ENCODE data around the gene PAQR4.

Gene PAQR4

DNA sequence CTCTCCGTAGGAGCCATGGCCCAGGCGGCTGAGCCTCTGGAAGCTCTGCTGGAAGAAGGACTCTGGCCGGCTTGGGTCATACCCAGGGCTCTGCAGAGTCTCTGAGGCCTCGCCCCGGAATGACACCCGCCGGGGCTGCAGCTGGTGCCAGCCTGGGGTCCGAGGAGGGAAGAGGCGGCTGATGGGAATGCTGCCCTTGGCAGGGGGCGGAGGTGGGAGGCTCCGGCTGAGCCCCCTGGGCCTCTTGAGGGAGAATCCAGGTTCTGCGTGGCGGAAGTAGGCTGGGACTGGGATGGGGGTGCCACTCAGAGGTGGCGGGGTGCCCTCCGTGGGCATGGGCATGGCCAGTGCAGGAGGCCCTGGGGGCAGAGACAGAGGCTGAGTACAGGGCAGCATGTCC is 7.5 kb downstream of the PAQR4 start:
- TF ChIP-seq, protein P1, sequence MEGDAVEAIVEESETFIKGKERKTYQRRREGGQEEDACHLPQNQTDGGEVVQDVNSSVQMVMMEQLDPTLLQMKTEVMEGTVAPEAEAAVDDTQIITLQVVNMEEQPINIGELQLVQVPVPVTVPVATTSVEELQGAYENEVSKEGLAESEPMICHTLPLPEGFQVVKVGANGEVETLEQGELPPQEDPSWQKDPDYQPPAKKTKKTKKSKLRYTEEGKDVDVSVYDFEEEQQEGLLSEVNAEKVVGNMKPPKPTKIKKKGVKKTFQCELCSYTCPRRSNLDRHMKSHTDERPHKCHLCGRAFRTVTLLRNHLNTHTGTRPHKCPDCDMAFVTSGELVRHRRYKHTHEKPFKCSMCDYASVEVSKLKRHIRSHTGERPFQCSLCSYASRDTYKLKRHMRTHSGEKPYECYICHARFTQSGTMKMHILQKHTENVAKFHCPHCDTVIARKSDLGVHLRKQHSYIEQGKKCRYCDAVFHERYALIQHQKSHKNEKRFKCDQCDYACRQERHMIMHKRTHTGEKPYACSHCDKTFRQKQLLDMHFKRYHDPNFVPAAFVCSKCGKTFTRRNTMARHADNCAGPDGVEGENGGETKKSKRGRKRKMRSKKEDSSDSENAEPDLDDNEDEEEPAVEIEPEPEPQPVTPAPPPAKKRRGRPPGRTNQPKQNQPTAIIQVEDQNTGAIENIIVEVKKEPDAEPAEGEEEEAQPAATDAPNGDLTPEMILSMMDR (IDR thresholded peaks at IDR 0.05; ENCODE audit: extremely low read depth, missing control alignments), result no peak
- no peak for DNase-seq (ENCODE audit: low spot score)

DNA sequence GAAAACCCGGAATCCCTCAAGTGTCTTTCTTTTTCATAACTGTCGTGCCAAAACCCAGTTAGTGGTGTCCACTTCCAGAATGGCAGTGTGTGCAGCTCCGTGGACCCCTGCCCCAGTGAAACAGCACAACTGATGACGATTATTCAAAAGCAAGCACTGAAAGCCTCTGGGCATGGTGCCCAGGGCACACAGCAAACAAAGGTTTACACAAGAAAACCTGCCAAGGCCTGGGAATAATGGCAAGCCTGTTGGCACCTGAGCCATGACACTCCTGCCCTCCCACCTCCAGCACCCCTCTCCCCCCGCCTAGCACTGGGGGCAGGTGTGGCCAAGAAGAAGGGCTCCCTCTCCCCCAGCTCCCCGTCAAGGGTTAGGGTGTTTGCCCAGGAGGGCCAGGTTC is 8.3 kb downstream of the PAQR4 start:
- TF ChIP-seq, protein P1 (IDR thresholded peaks at IDR 0.05; ENCODE audit: extremely low read depth, missing control alignments), result no peak
- DNase-seq (ENCODE audit: low spot score), result no peak

DNA sequence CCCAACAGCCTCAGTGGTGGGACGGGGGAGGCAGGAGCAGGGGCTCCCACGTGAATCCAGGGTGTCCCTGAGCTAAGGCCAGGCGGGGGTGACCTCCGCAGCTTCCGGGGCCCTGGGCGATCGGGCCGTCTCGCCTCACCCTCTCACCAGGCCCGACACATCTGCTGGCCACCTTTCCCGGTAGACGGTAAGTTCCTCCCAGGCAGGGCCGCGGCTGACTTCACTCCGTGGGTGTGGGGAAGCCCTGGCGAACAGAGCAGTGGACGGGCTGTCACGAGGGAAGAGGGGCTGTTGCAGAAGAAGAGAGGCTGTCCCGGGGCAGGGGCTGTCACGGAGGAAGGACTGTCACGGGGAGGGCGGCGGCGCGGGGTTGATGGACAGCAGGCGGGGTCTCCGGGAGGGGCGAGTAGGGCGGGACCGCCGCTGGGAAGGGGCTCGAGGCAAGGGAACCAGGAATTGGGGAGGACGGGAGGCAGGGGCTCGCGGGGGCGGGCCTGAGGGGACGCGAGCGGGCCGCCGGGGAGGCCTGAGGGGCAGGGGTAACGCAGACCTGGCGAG is 10.6 kb downstream of the PAQR4 start:
- DNase-seq (ENCODE audit: low spot score), result peak; percentile 59
- TF ChIP-seq, protein P1 (IDR thresholded peaks at IDR 0.05; ENCODE audit: extremely low read depth, missing control alignments), result no peak

DNA sequence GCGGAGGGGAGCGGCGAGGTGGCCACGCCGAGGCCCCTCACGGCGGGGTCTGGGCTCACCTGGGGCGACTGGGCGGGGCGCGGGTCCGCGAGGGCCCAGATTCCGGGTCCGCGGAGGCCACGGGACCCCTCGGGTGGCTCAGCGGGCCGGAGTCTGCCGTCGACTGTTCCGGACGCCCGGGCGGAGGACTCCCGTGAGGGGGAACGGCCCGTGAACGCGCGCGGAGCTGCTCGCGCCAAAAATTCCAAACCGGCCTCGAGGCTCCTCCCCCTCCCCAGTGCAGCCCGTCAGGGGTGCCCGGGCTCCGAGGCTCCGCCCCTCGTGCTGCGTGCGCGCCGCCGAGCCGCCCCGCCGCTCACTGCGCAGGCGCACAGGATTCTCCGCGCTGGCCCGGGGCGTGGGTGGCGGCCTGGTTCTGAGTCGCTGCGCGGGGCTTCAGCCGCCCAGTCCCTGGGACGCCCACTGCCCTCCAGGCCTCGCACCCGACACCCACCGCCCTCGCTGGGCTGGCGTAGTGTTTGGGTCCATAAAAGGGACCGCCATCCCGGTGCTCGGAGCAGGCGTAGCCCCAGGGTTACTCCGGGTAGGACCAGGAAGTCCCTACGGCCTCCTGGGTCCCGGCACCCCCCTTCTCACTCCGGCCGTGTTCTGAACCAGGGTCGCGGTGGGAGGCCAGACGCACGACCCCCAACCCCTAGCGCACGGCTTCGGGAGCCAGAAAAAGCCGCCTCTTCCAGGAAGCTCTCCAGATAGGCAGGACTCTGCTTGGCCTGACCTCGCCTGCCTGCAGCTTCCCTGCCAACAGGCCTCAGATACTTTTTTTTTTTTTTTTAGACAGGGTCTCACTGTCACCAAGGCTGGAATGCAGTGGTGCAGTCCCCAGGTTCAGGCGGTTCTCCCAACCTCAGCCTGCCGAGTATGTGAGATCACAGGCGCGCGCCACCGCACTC is 11.4 kb downstream of the PAQR4 start, which contains the start of gene PKMYT1:
PKMYT1 (minus strand) TSS at position 220 of the 950 bp plus-strand sequence. CDS start 789 bp downstream, outside the sequence.
- TF ChIP-seq, protein P1 (IDR thresholded peaks at IDR 0.05; ENCODE audit: extremely low read depth, missing control alignments), result no peak
- peak; percentile 100 for DNase-seq (ENCODE audit: low spot score)

DNA sequence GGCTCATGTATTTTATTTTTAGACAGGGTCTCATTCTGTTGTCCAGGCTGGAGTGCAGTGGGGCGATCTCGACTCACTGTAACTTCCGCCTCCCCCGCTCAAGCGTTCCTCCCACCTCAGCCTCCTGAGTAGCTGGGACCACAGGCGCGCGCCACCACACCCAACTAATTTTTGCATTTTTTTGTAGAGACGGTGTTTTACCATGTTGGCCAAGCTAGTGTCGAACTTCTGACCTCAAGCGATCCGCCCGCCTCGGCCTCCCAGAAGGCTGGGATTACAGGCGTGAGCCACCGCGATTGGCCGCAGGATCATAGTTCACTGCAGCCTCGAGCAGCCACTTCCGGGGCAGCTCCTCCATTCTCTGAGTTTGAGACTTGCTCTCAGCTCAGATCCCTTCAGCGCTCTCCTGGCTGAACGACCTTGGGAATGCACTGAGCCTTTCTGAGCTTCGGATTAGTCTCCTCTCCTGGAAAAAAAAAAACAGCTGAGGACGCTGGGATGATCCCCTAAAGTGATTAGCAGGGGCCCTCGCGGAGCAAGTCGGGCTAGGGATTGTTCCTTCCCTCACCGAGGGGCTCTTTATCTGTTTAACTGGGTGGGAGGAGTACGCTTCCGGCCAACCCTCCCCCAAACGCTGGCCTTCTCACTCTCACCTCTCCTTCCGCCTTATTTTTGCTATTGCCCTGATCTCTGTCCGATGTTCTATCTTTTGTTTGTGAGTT is 12.2 kb downstream of the PAQR4 start:
- no peak for DNase-seq (ENCODE audit: low spot score)
- TF ChIP-seq, protein P1 (IDR thresholded peaks at IDR 0.05; ENCODE audit: extremely low read depth, missing control alignments), result no peak

DNA sequence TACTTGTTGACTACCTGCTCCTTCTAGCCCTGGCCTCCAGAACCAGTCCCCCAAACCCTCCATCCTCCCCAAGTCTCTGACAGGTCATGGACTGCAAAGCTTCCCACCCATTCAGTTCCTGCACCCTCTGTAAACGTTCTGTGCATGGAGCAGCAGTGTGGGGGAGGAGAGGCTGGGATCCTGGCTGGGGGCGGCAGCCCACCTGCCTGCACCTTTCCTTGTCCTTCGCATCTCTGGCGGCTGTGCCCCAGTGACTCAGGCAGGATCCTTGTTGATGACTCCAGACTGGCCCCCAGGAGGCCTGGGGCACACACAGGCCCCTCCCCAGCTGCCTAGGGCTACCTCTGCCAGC is 12.7 kb downstream of the PAQR4 start:
- DNase-seq (ENCODE audit: low spot score), result no peak
- TF ChIP-seq, protein P1 (IDR thresholded peaks at IDR 0.05; ENCODE audit: extremely low read depth, missing control alignments), result no peak

DNA sequence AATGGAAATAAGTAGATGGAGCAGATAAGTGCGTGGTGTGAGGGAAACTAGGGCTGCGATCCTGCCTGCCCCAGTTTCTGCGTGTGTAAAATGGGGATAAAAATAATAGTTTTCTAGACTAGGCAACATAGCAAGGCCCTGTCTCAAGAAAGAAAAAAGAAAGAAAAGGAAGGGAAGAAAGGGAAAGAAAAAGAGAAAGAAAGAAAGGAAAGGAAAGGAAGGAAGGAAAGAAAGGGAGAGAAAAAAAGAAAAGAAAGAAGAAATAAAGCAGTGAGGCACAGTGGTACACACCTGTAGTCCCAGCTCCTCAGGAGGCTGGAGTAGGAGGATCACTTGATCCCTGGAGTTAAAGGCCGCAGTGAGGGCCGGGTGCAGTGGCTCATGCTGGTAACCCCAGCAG is 13.3 kb downstream of the PAQR4 start:
- DNase-seq (ENCODE audit: low spot score), result no peak
- TF ChIP-seq, protein P1 (IDR thresholded peaks at IDR 0.05; ENCODE audit: extremely low read depth, missing control alignments), result no peak

Data from GM20000 (cell line).